Astrocyte (in vitro differentiated cells and primary cell): ENCODE measurements around the gene MZT2B. TPM values are rescaled to one million over a fixed set of nuclear protein-coding genes. Genes with fewer than 3 reads are reported as not detected.
"Not testable (repeated sequence)": the region's sequence is repeated elsewhere in the genome, so short reads cannot be mapped to it uniquely, and the experiment has no call there.

ENCODE experiments used
- DNase-seq: peaks from one replicate; pipeline ENCODE4 v3.0.0-alpha.2; 2010; ENCODE audit warnings: low read depth
- FAIRE-seq: peaks from 2 replicates; lab custom pipeline; 2011; peaks lifted over from hg19 to GRCh38; lab: Jason Lieb, UNC
- H2AFZ ChIP-seq: 2 replicates; pipeline ENCODE4 v1.6.0; 2012; ENCODE audit warnings: low read depth, low read length, inconsistent platforms
- H3K27ac ChIP-seq: 2 replicates; pipeline ENCODE4 v1.5.1; 2011; ENCODE audit warnings: low read depth, low read length, inconsistent platforms
- H3K27me3 ChIP-seq: 2 replicates; pipeline ENCODE4 v1.6.0; 2011; ENCODE audit warnings: low read length, inconsistent platforms; ENCODE audit not compliant: insufficient read depth
- H3K36me3 ChIP-seq: 2 replicates; pipeline ENCODE4 v1.5.1; 2011; ENCODE audit warnings: low read length, inconsistent platforms; ENCODE audit not compliant: insufficient read depth
- H3K4me1 ChIP-seq: 2 replicates; pipeline ENCODE4 v1.5.1; 2011; ENCODE audit warnings: low read length, inconsistent platforms; ENCODE audit not compliant: insufficient read depth
- H3K4me2 ChIP-seq: 2 replicates; pipeline ENCODE4 v1.6.0; 2012; ENCODE audit warnings: low read length, inconsistent platforms
- H3K4me3 ChIP-seq: 2 replicates; pipeline ENCODE4 v1.5.1; 2011; ENCODE audit warnings: low read depth, mild to moderate bottlenecking, low read length, inconsistent platforms; ENCODE audit not compliant: insufficient read depth
- H3K79me2 ChIP-seq: 2 replicates; pipeline ENCODE4 v1.6.0; 2012; ENCODE audit warnings: mild to moderate bottlenecking, low read length, inconsistent platforms; ENCODE audit not compliant: insufficient read depth
- H3K9ac ChIP-seq: 2 replicates; pipeline ENCODE4 v1.6.0; 2012; ENCODE audit warnings: mild to moderate bottlenecking, low read length, inconsistent platforms
- H3K9me3 ChIP-seq: 2 replicates; pipeline ENCODE4 v1.5.1; 2012; ENCODE audit warnings: low read depth, mild to moderate bottlenecking, low read length, inconsistent platforms; ENCODE audit not compliant: insufficient read depth
- H4K20me1 ChIP-seq: 2 replicates; pipeline ENCODE4 v1.6.0; 2012; ENCODE audit warnings: low read length, inconsistent platforms; ENCODE audit not compliant: insufficient read depth
- H3K27ac Mint-ChIP-seq: one replicate; pipeline ENCODE4 v1.8.0; 2021; ENCODE audit warnings: mild to moderate bottlenecking, mixed read lengths; ENCODE audit not compliant: unreplicated experiment
- H3K27me3 Mint-ChIP-seq: one replicate; pipeline ENCODE4 v1.8.0; 2021; ENCODE audit warnings: low read depth, mixed read lengths; ENCODE audit not compliant: unreplicated experiment
- H3K36me3 Mint-ChIP-seq: one replicate; pipeline ENCODE4 v1.8.0; 2021; ENCODE audit warnings: low read depth, mixed read lengths; ENCODE audit not compliant: unreplicated experiment
- H3K4me1 Mint-ChIP-seq: one replicate; pipeline ENCODE4 v1.8.0; 2021; ENCODE audit warnings: low read depth, mixed read lengths; ENCODE audit not compliant: unreplicated experiment
- H3K4me3 Mint-ChIP-seq: one replicate; pipeline ENCODE4 v1.8.0; 2021; ENCODE audit warnings: mild to moderate bottlenecking, moderate library complexity, mixed read lengths; ENCODE audit not compliant: unreplicated experiment
- H3K9me3 Mint-ChIP-seq: one replicate; pipeline ENCODE4 v1.8.0; 2021; ENCODE audit warnings: mild to moderate bottlenecking, mixed read lengths; ENCODE audit not compliant: unreplicated experiment
- CTCF ChIP-seq: IDR thresholded peaks from 2 replicates; pipeline ENCODE4 v1.5.1; 2011; ENCODE audit warnings: low read depth, mild to moderate bottlenecking, inconsistent platforms, low read length, moderate library complexity; ENCODE audit not compliant: insufficient read depth
- EZH2 ChIP-seq: IDR thresholded peaks from 2 replicates; pipeline ENCODE4 v1.6.1; 2012; ENCODE audit warnings: mild to moderate bottlenecking, low read length, inconsistent platforms; ENCODE audit not compliant: insufficient read depth
- total RNA-seq: library from RNA; stranded (reverse); gene quantifications from 2 replicates; pipeline ENCODE4 v1.2.1, GENCODE V29; 2021

Gene MZT2B
- total RNA-seq, 1 donor from 2014 or later = 232 TPM

- FAIRE-seq, H3K27ac Mint-ChIP-seq, H3K9ac ChIP-seq, H2AFZ ChIP-seq, H3K36me3 ChIP-seq, H4K20me1 ChIP-seq, H3K4me1 ChIP-seq, DNase-seq, H3K79me2 ChIP-seq, H3K4me3 ChIP-seq, H3K36me3 Mint-ChIP-seq, H3K4me2 ChIP-seq, H3K4me1 Mint-ChIP-seq, H3K9me3 ChIP-seq, H3K9me3 Mint-ChIP-seq, H3K27ac ChIP-seq, H3K27me3 Mint-ChIP-seq, H3K27me3 ChIP-seq, H3K4me3 Mint-ChIP-seq: not testable (repeated sequence)
Observed at GRCh38 chr2:130157825-130158514, 24.1 kb upstream of the MZT2B start.

DNA sequence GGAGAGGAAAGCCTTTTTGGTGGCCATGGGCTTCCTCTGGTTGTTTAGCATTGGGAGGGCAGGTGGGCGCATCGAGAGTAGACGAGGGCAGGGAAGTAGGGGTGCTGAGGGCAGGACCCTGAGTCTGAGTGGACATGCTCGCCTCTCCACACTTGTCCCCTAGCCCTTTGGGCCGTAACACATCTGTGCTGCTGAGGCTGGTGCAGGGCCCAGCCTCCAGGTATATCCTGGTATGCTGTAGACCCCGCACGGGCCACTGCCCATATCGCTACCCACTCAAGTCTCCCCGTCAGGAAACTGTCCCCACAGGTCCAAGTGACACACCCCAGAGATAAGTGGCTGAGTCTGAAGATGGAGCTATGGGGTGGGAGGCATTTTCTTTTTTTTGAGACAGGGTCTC is 23.4 kb upstream of the MZT2B start:
- Mint-ChIP-seq H3K4me1 (peaks cover 2% of the 10 kb centered on the region), H3K36me3 (peaks cover 4% of the 10 kb centered on the region), H3K4me3 (no peak overlapping the region), H3K27ac (no peak overlapping the region), H3K9me3 (no peaks in the 10 kb centered on the region), H3K27me3 (no peaks in the 10 kb centered on the region)
- Histone ChIP-seq H3K36me3 (no peaks in the 10 kb centered on the region), H3K79me2 (no peaks in the 10 kb centered on the region), H4K20me1 (no peaks in the 10 kb centered on the region), H3K27ac (no peak overlapping the region), H3K4me1 (no peaks in the 10 kb centered on the region), H3K27me3 (no peaks in the 10 kb centered on the region), H3K9ac (no peak overlapping the region), H3K4me3 (no peak overlapping the region), H3K9me3 (no peaks in the 10 kb centered on the region), H3K4me2 (no peak overlapping the region), H2AFZ (no peak overlapping the region)
- DNase-seq (no peak), FAIRE-seq (no peak)
- TF ChIP-seq EZH2 = no peak
- TF ChIP-seq CTCF = no peak

DNA sequence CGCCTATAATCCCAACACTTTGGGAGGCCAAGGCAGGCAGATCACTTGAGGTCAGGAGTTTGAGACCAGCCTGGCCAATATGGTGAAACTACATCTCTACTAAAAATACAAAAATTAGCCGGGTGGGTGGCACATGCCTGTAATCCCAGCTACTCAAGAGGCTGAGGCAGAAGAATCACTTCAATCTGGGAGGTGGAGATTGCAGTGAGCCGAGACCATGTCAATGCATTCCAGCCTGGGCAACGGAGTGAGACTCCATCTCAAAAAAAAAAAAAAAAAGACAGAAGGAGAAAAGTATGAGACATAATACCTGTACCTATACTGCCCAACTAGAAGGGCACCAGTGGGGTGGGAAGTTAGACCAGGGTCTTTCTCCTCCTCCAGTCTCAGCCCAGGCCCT is 22.7 kb upstream of the MZT2B start:
- not testable (repeated sequence) for H3K4me1 Mint-ChIP-seq, H3K4me1 ChIP-seq, H3K27ac Mint-ChIP-seq, H3K4me3 ChIP-seq, H3K27me3 Mint-ChIP-seq, H3K36me3 ChIP-seq, DNase-seq, H3K9me3 ChIP-seq, H4K20me1 ChIP-seq, H3K4me2 ChIP-seq, H3K9ac ChIP-seq, H3K4me3 Mint-ChIP-seq, H2AFZ ChIP-seq, FAIRE-seq, H3K79me2 ChIP-seq, H3K9me3 Mint-ChIP-seq, H3K27me3 ChIP-seq, H3K36me3 Mint-ChIP-seq, H3K27ac ChIP-seq
